GM18867 (cell line): ENCODE measurements around the gene CCDC30.
"Not testable (repeated sequence)": the region's sequence is repeated elsewhere in the genome, so short reads cannot be mapped to it uniquely, and the experiment has no call there.

Experiments used
- ATAC-seq: cut with Tn5 transposase; IDR thresholded peaks from one replicate; pipeline ENCODE4 v1.9.1; 2021; ENCODE audit warnings: mild to moderate bottlenecking, moderate library complexity; ENCODE audit not compliant: unreplicated experiment

The CCDC30 gene

GRCh38 chr1:42518908-42519307, 55.8 kb downstream of the CCDC30 start:
- ATAC-seq = no peak

GRCh38 chr1:42523171-42523570, 60.1 kb downstream of the CCDC30 start:
- ATAC-seq = no peak

- no peak for ATAC-seq
Measured at GRCh38 chr1:42524330-42524729, 61.2 kb downstream of the CCDC30 start.

GRCh38 chr1:42529724-42530181, 66.7 kb downstream of the CCDC30 start:
- ATAC-seq = no peak

- ATAC-seq = no peak
Measured at GRCh38 chr1:42531043-42531442, 68.0 kb downstream of the CCDC30 start.

GRCh38 chr1:42533101-42533863, 70.2 kb downstream of the CCDC30 start:
- ATAC-seq = no peak

GRCh38 chr1:42541104-42541503, 78.0 kb downstream of the CCDC30 start:
- no peak for ATAC-seq

- ATAC-seq = no peak
Measured at GRCh38 chr1:42551180-42551579, 88.1 kb downstream of the CCDC30 start.

- ATAC-seq = no peak
Measured at GRCh38 chr1:42551590-42551989, 88.5 kb downstream of the CCDC30 start.

GRCh38 chr1:42552636-42553035, 89.5 kb downstream of the CCDC30 start:
- ATAC-seq = no peak

- ATAC-seq = no peak
Measured at GRCh38 chr1:42557230-42557851, 94.3 kb downstream of the CCDC30 start.

- ATAC-seq = no peak
Measured at GRCh38 chr1:42567038-42567437, 104.0 kb downstream of the CCDC30 start.

- no peak for ATAC-seq
Measured at GRCh38 chr1:42576935-42577334, 113.8 kb downstream of the CCDC30 start.

GRCh38 chr1:42586016-42586415, 122.9 kb downstream of the CCDC30 start:
- no peak for ATAC-seq

GRCh38 chr1:42587753-42588152, 124.7 kb downstream of the CCDC30 start:
- no peak for ATAC-seq

- no peak for ATAC-seq
Measured at GRCh38 chr1:42592811-42593210, 129.7 kb downstream of the CCDC30 start.

GRCh38 chr1:42593486-42594100, 130.5 kb downstream of the CCDC30 start:
- no peak for ATAC-seq

- no peak for ATAC-seq
Measured at GRCh38 chr1:42601472-42601871, 138.4 kb downstream of the CCDC30 start.

GRCh38 chr1:42613803-42614131, 150.7 kb downstream of the CCDC30 start:
- ATAC-seq = no peak

- ATAC-seq = no peak
Measured at GRCh38 chr1:42618866-42619265, 155.8 kb downstream of the CCDC30 start.

GRCh38 chr1:42620307-42620706, 157.2 kb downstream of the CCDC30 start:
- no peak for ATAC-seq

- not testable (repeated sequence) for ATAC-seq
Measured at GRCh38 chr1:42621180-42621579, 158.1 kb downstream of the CCDC30 start.
